MM.1S (cell line): ENCODE measurements around the gene RECQL5.

Experiments used
- EZH2 ChIP-seq: fragments of 300-600 bp; sonication (generic); optimal IDR thresholded peaks from 2 replicates; pipeline ENCODE3; 2017; ENCODE audit warnings: low read depth, mild to moderate bottlenecking, antibody characterized with exemption, low read length, mixed read lengths
- EZH2phosphoT487 ChIP-seq: fragments of 300-600 bp; sonication (generic); IDR thresholded peaks from 2 replicates; pipeline ENCODE4 v1.6.1; 2018; ENCODE audit warnings: antibody characterized with exemption, low read length
- TF ChIP-seq, protein P1 (sequence below): fragments of 300-600 bp; sonication (generic); IDR thresholded peaks from 2 replicates; pipeline ENCODE4 v1.5.1; 2016; ENCODE audit warnings: antibody characterized with exemption, low read length, mixed read lengths

DNA sequence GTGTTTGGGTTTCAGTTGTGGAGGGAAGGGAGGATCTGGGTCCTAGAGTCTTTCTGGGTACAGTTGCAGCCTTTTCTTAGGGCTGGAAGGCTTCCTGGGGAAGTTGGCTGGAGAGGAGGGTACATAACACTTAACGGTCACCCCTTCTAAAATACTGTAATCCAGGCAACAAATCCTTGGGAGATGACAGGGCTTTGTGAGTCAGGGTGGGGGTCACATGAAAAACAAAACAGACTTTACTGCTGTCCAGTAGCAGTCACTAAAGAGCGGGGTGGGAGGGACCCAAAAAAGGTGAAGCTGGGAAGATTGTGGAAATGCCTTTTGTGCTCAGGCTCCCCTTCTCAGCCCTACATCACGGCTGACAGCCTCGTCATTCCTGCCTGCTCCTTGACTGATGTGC is 6.5 kb upstream of the RECQL5 start:
- TF ChIP-seq, protein P1, sequence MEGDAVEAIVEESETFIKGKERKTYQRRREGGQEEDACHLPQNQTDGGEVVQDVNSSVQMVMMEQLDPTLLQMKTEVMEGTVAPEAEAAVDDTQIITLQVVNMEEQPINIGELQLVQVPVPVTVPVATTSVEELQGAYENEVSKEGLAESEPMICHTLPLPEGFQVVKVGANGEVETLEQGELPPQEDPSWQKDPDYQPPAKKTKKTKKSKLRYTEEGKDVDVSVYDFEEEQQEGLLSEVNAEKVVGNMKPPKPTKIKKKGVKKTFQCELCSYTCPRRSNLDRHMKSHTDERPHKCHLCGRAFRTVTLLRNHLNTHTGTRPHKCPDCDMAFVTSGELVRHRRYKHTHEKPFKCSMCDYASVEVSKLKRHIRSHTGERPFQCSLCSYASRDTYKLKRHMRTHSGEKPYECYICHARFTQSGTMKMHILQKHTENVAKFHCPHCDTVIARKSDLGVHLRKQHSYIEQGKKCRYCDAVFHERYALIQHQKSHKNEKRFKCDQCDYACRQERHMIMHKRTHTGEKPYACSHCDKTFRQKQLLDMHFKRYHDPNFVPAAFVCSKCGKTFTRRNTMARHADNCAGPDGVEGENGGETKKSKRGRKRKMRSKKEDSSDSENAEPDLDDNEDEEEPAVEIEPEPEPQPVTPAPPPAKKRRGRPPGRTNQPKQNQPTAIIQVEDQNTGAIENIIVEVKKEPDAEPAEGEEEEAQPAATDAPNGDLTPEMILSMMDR, result no peak
- no peak for TF ChIP-seq EZH2
- no peak for TF ChIP-seq EZH2phosphoT487
